Activated T-cell treated with anti-CD3 and anti-CD28 coated beads for 4 hours (primary cell): ENCODE measurements around the gene CACNB2.

ENCODE experiments used
- DNase-seq: peaks from one replicate; pipeline ENCODE4 v3.0.0-alpha.2; 2020

Gene CACNB2

GRCh38 chr10:18233775-18234174, 93.6 kb downstream of the CACNB2 start:
- DNase-seq, result no peak

- no peak for DNase-seq
These were observed 95.3 kb downstream of the CACNB2 start for GRCh38 chr10:18235477-18235876.

GRCh38 chr10:18236756-18237155, 96.5 kb downstream of the CACNB2 start:
- no peak for DNase-seq

GRCh38 chr10:18238870-18239485, 98.8 kb downstream of the CACNB2 start:
- no peak for DNase-seq

GRCh38 chr10:18240185-18240882, 100.1 kb downstream of the CACNB2 start:
- no peak for DNase-seq

- DNase-seq, result no peak
These were observed 106.7 kb downstream of the CACNB2 start for GRCh38 chr10:18246967-18247366.

GRCh38 chr10:18252086-18252485, 111.9 kb downstream of the CACNB2 start:
- DNase-seq, result no peak

- DNase-seq, result no peak
These were observed 113.9 kb downstream of the CACNB2 start for GRCh38 chr10:18254086-18254485.

GRCh38 chr10:18254692-18255091, 114.5 kb downstream of the CACNB2 start:
- DNase-seq, result no peak

GRCh38 chr10:18260310-18260922, 120.2 kb downstream of the CACNB2 start:
- no peak for DNase-seq

- DNase-seq, result no peak
These were observed 120.9 kb downstream of the CACNB2 start for GRCh38 chr10:18261063-18261610.

- DNase-seq, result no peak
These were observed 121.6 kb downstream of the CACNB2 start for GRCh38 chr10:18261768-18262231.

- DNase-seq, result no peak
These were observed 124.3 kb downstream of the CACNB2 start for GRCh38 chr10:18264466-18265050.

- no peak for DNase-seq
These were observed 127.8 kb downstream of the CACNB2 start for GRCh38 chr10:18268005-18268404.

GRCh38 chr10:18271491-18271890, 131.3 kb downstream of the CACNB2 start:
- no peak for DNase-seq

- no peak for DNase-seq
These were observed 132.8 kb downstream of the CACNB2 start for GRCh38 chr10:18273039-18273438.

- no peak for DNase-seq
These were observed 138.0 kb downstream of the CACNB2 start for GRCh38 chr10:18278181-18278580.

- no peak for DNase-seq
These were observed 138.9 kb downstream of the CACNB2 start for GRCh38 chr10:18279173-18279572.

- DNase-seq, result no peak
These were observed 141.9 kb downstream of the CACNB2 start for GRCh38 chr10:18282094-18282493.

- no peak for DNase-seq
These were observed 150.6 kb downstream of the CACNB2 start for GRCh38 chr10:18290651-18291313.

- DNase-seq, result no peak
These were observed 153.6 kb downstream of the CACNB2 start for GRCh38 chr10:18293536-18294510.

- no peak for DNase-seq
These were observed 154.4 kb downstream of the CACNB2 start for GRCh38 chr10:18294633-18295032.
